Hypothalamus (tissue), 51 donors: Measurements from ENCODE around the gene NAP1L4.

Experiments
- DNase-seq, 51 donors: peaks; one replicate each; lab custom pipeline; 2025; lab: John Stamatoyannopoulos, UW

Gene NAP1L4

GRCh38 chr11:2927851-2928604 is 64.1 kb downstream of the NAP1L4 start:
- no peak for DNase-seq

- no peak for DNase-seq
Observed at GRCh38 chr11:2927121-2927800, 64.9 kb downstream of the NAP1L4 start.

- DNase-seq = no peak
Observed at GRCh38 chr11:2926611-2927051, 65.5 kb downstream of the NAP1L4 start.

DNA sequence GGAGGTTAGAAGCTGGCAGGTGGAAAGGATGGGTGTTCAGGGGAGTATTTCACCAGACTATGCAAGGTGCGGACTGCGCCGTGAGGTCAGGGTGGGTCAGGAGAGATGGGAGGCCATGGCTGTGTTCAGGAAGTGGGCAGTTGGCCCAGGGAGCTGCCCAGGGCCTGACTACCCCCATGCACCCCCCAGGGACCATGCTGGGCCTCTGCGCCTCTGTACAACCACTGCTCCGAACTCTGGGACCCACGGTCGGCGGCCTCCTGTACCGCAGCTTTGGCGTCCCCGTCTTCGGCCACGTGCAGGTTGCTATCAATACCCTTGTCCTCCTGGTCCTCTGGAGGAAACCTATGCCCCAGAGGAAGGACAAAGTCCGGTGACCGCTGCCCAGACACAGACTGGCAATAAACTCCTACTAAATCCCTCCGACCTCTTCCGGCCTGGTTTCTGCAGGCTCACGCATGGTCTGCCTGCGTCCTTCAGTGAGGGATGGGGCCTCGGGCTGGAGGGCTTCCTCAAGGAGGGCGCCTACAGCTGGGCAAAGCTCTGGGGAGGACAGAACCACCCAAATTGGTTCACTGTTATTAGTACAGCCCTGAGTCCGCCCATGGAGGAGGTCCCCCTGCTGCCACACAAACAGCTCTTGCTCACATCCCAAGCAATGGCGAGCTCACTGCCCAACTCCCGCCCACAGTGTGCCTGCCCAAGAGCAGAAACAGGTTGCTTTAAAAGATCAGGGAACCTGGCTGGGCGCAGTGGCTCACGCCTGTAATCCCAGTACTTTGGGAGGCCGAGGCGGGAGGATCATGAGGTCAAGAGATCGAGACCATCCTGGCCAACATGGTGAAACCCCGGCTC is 67.1 kb downstream of the NAP1L4 start:
- DNase-seq = no peak

GRCh38 chr11:2924381-2924780 is 67.7 kb downstream of the NAP1L4 start:
- DNase-seq = no peak

DNA sequence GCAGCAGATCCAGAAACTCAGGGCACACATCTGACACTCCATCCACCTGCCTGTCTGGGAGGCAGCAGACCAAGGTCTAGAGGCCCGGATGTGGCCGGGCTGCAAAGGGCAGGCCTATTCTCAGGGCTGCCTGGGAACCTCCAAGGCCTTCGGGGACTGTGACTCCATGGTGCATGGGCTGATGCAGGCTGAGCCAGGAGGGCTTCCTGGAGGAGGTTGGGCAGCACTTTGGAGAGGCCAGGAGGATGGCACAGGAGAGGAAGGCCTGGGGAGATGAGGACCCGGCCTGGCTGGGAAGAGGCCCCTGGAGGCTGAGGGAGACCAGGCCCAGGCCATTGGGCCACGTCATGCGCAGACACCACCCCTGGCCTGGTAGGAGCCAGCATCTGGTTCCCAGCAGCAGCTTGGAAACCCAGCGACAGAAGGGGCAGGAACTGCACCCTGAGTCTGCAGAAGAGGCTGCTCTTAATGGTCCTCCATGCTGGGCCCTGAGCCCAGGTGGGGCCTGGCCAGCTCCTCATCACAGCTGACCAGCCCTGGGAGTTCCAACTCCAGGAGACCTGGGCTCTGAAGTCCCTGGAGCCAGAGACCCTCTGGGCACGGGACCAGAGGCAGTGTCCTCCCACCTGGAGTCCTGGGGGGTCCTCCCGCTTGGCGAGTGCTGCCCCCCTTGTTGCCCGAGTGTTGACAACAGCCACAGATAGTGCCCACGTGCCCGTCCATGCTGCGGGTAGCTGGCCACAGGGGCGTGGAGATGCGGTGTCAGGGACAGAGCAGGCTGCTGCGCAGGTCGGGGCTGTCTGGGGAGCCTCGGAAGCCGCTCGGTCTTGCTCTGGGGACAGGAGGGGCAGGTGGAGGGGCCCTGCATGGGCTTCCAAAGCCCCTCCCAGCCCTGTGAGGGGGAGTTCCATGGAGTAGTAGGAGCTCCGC is 68.4 kb downstream of the NAP1L4 start:
- no peak for DNase-seq

DNA sequence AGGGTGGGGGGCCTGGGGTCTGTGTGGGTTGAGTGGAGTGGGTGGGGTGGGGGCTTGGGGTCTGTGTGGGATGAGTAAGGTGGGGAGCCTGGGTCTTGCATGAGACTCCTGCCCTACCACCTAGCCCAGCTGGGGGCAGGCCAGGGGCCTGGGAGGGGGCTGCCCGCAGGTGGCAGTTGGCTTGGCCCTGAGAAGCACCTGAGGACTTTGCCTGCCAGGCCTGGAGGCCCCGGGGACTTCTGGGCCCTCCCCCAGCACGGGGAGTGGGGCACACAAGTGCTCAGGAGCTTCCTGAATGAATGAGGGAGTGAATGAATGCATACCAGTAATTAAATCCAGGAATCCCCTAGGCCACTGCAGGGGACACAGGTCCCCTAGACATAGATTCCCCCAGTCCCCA is 69.5 kb downstream of the NAP1L4 start:
- no peak for DNase-seq

DNA sequence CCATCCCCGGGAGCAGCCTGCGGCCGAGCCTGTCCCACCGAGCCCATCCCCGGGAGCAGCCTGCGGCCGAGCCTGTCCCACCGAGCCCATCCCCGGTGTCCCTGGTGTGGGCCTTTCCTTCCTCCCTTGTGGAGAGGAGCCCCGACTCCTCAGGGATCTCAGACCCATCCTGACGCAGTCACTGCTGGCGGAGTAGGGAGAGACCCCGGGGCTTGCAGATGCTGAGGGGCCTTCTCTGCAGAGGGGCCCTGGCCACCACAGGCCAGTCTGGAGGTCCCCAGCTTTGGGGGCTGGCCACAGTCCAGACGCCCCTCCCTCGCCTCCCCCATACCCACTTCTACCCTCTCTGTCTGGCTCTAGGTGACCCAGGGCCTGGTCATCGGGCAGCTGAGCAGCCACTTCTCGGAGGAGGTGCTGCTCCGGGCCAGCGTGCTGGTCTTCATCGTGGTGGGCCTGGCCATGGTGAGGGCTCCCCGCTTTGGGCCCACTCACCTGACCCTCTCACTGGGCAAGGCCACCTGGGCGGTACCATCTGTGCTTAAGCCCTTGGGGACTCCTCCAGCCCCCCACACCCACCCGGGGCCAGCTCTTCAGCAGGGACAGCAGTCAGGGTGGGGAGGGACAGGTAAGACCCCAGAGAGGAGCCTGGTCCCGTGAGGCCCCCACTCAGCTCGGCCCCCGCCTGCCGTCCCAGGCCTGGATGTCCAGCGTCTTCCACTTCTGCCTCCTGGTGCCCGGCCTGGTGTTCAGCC is 70.2 kb downstream of the NAP1L4 start:
- no peak for DNase-seq

DNA sequence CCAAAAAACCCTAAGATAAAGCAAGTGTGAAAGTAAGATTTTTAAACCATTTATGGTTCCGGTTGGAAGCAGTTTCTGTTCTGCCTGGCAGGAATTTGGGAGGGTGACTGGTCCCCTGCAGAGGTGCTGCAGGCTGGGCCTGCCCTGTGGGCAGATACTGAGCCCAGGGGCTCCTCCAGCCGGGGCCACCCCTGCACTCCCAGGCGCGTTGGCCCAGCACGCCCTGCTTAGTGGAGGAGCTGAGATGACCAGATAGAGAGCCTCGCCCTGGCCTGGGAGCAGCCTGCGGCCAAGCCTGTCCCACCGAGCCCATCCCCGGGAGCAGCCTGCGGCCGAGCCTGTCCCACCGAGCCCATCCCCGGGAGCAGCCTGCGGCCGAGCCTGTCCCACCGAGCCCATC is 70.9 kb downstream of the NAP1L4 start:
- DNase-seq = no peak

GRCh38 chr11:2920343-2920742 is 71.8 kb downstream of the NAP1L4 start:
- DNase-seq = no peak

GRCh38 chr11:2919837-2920236 is 72.3 kb downstream of the NAP1L4 start:
- no peak for DNase-seq

- no peak for DNase-seq
Observed at GRCh38 chr11:2919188-2919587, 72.9 kb downstream of the NAP1L4 start.

- DNase-seq = no peak
Observed at GRCh38 chr11:2917842-2918490, 74.2 kb downstream of the NAP1L4 start.

- DNase-seq = no peak
Observed at GRCh38 chr11:2916892-2917645, 75.1 kb downstream of the NAP1L4 start.

- DNase-seq = no peak
Observed at GRCh38 chr11:2916114-2916891, 75.8 kb downstream of the NAP1L4 start.

DNA sequence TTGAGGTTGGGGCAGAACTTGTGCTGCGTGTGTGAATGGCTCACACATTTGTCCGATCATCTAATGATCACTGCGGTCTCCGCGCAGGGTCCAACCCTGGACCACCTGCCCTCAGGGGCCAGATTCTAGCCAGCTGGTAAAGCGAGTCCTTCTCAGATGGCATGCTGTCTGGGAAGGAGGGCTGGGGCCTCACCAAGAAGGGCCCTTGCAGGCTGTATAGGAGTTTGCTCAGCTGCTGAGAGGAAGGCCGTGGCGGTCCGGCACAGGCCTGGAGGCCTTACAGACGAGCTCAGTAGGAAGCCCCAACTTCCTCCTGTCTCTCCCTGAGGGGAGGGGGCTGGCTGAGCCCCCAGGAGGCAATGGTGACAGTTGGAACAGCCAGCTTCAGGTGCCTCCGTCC is 76.7 kb downstream of the NAP1L4 start:
- DNase-seq = no peak

GRCh38 chr11:2914455-2915195 is 77.5 kb downstream of the NAP1L4 start:
- no peak for DNase-seq
